ENCODE data around the gene PRRX2.

DNA sequence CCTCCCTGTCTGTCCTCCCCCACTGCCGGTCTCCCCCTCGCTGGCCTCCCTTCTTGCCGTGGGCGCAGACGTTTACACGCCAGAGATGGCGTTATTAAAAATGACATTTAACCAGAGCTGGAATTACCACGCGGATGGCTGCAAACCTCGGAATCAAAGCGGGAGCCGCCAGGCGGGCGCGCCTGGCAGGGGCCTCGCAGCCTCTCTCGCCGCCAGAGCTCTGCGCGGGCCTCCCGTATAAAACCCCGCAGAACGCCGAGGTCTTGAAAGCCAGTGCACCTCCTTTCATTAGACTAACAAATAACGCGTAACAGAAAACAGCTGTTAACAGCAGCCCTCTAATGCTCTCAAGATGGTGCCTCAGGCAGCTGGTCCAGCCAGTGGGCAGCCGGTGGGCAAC is 10.2 kb downstream of the PRRX2 start:
- TF ChIP-seq, protein P1, sequence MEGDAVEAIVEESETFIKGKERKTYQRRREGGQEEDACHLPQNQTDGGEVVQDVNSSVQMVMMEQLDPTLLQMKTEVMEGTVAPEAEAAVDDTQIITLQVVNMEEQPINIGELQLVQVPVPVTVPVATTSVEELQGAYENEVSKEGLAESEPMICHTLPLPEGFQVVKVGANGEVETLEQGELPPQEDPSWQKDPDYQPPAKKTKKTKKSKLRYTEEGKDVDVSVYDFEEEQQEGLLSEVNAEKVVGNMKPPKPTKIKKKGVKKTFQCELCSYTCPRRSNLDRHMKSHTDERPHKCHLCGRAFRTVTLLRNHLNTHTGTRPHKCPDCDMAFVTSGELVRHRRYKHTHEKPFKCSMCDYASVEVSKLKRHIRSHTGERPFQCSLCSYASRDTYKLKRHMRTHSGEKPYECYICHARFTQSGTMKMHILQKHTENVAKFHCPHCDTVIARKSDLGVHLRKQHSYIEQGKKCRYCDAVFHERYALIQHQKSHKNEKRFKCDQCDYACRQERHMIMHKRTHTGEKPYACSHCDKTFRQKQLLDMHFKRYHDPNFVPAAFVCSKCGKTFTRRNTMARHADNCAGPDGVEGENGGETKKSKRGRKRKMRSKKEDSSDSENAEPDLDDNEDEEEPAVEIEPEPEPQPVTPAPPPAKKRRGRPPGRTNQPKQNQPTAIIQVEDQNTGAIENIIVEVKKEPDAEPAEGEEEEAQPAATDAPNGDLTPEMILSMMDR (IDR thresholded peaks at IDR 0.05), result no peak
- TF ChIP-seq EP300 (IDR thresholded peaks at IDR 0.05), result no peak
- TF ChIP-seq POLR2A (IDR thresholded peaks at IDR 0.05), result no peak
- no peak for TF ChIP-seq POLR2AphosphoS5 (IDR thresholded peaks at IDR 0.05)

Data from sigmoid colon (tissue), 4 donors.